HTERT RPE-1 (cell line): ENCODE data around the gene FBXO17.
"Not testable (repeated sequence)": the region's sequence is repeated elsewhere in the genome, so short reads cannot be mapped to it uniquely, and the experiment has no call there.

Experiments used
- in situ Hi-C: fragments of 300-500 bp; cut with MboI; formaldehyde crosslinking; loops from 4 replicates; pipeline ENCODE4 v1.14.3; 2020; ENCODE audit warnings: low sequenced_read_pairs

Gene FBXO17

DNA sequence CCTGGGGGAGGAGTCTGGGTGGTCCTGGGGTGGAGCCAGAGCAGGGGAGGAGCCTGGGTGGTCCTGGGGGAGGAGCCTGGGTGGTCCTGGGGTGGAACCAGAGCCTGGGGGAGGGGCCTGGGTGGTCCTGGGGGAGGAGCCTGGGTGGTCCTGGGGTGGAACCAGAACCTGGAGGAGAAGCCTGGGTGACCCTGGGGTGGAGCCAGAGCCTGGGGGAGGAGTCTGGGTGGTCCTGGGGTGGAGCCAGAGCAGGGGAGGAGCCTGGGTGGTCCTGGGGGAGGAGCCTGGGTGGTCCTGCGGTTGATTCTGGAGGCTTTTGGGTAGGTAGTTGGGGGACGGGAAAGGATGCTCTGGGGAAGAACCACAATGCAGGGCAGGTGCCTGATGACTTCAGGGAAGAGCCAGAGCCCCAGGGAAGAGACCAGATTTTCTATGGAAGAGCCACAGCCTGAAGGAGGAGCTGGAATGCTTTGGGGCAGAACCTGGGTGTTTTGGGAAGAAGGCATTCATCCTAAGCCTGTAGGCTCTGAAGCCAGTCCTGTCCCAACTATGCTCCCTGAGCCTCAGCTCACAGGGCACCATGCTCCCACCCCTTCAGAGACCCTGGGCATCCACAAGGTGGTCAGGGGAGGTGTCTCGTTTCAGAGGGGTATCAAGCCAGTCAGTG, 29.8 kb downstream of the FBXO17 start:
- in situ Hi-C loops, result no loop called here

DNA sequence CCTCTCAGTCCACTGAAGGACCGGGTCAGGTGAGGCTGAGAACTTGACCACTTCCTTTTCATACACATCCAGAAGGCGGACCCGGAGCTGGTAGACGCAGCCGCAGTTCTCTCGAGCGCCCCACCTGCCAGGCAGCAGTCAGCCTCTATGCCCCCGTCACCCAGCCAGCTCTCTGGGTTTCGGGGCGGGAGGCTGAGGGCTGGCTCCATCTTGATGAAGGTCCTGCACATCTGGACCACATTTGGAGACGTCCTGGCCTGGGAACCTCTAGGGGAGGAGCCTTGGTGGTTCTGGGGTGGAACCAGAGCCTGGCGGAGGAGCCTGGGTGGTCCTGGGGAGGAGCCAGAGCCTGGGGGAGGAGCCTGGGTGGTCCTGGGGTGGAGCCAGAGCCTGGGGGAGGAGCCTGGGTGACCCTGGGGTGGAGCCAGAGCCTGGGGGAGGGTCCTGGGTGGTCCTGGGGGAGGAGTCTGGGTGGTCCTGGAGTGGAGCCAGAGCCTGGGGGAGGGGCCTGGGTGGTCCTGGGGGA, 30.5 kb downstream of the FBXO17 start:
- in situ Hi-C loops, result no loop called here

DNA sequence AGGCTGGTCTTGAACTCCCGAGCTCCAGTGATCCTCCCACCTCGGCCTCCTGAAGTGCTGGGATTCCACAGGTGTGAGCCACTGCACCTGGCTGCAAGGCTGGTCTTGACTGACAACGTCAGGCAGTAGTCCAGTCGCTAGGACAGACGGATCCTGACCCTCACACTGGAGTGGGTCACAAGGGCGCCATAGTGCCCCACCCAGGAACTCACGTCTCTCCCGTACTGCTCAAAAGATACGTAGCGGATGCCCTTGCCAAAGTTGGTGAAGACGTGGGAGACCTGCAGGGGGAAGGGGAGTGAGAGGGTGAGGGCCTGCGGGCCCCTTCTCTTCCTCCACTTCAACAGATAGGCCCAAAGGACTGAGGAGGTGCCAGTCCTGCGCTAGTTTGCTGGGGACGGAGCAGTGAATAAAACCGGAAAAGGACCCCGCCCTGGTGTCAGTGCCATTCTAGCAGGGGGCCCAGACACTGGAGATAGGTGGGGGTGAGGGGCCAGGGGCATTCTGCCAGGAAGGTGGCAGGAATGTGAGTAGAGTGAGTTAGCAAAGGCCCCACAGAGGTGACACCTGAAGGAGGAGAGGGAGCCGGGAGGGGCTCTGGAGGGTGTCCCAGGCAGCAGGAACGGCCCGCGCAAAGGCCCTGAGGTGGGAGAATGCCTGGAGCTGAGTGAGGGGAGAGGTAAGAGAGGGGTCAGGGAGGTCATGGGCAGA, 32.9 kb downstream of the FBXO17 start:
- in situ Hi-C loops, result no loop called here

DNA sequence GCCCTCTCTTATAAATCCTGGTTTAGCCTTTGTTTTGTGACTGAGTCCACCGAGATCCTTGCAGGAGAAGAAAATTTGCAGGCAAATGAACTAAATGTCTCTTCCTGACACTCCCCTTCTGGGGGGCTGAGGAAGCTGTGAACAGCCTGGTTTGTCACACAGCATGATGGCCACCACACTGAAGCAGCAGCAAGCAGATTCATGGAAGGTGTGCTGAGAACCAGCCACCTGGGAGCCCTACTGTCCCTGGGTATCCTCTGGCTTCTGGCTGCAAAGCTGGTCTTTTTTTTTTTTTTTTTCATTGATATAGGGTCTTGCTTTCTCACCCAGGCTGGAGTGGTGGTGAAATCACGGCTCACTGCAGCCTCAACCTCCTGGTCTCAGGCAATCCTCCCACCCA, 33.6 kb downstream of the FBXO17 start:
- in situ Hi-C loops, result no loop called here

DNA sequence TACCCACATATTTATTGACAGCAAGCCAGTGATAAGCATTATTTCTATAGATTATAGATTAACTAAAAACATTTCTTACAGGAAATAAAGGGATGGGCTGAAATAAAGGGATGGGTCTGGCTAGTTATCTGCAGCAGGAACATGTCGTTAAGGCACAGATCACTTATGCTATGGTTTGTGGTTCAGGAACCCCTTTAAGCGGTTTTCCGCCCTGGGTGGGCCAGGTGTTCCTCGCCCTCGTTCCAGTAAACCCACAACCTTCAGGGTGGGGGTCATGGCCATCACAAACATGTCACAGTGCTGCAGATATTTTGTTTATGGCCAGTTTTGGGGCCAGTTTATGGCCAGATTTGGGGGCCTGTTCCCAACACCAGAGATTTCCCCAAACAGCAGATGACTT, 34.1 kb downstream of the FBXO17 start:
- in situ Hi-C loops, result not testable (repeated sequence)

DNA sequence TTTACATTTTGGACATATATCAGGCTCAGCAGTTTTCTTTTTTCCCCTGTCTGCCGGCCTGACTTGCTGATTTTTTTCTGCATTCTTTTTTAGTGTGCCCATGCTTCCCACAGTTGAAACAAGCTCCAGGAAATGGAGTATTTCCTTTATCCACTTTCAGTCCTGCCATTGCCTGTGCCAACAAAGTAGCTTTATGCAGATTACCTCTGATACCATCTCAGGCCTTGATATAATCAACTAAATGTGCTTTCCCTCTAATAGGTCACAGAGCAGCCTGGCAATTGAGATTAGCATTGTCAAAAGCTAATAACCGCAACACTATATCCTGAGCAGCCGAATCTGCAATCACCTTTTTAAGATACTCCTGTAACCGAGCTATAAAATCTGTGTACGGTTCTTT, 35.6 kb downstream of the FBXO17 start:
- in situ Hi-C loops, result no loop called here

DNA sequence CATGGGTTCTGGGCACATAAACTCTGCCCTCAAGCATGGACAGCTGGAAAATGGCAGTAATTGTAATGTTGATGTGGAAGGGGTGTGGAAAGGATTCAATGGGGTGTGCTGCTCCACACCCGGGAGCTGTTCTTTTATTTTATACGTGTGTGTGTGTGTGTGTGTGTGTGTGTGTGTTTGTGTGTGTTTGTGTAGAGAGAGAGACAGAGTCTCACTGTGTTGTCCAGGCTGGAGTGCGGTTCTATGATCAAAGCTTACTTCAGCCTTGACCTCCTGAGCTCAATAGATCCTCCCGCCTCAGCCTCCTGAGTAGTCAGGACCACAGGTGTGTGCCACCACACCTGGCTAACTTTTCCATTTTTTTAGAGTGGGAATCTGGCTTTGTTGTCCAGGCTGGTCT, 42.0 kb downstream of the FBXO17 start:
- in situ Hi-C loops, result no loop called here

DNA sequence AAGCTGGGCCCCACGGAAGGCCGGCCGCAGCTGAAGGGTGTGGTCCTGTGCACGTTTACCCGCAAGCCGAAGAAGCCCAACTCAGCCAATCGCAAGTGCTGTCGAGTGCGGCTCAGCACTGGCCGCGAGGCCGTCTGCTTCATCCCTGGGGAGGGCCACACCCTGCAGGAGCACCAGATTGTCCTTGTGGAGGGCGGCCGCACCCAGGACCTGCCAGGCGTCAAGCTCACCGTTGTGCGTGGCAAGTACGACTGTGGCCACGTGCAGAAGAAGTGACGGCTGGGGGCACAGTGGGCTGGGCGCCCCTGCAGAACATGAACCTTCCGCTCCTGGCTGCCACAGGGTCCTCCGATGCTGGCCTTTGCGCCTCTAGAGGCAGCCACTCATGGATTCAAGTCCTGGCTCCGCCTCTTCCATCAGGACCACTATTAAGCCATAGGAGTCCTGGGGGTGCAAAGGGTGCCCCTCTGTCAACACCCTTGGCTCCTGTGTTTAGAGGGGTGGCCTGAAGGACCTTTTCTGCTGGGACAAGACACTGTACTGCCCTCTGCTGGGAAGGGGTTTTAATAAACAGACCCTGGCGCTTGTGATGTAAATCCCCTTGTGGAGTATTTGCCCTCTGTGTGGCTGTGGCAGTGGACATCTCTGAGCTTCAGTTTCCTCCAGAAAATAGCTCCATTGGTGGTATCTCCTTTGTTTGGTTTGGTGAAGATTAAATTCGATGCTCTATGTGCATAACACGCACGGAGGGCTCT, 42.9 kb downstream of the FBXO17 start:
- in situ Hi-C loops, result no loop called here

DNA sequence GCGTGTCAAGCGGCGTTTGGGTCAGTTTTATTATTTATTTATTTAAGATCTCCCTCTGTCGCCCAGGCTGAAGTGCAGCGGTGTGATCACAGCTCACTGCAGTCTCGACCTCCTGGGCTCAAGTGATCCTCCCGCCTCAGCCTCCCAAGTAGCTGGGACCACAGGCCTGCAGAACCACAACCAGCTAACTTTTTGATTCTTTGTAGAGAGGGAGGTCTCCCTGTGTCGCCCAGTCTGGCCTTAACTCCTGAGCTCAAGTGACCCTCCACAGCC, 44.1 kb downstream of the FBXO17 start:
- in situ Hi-C loops, result no loop called here

DNA sequence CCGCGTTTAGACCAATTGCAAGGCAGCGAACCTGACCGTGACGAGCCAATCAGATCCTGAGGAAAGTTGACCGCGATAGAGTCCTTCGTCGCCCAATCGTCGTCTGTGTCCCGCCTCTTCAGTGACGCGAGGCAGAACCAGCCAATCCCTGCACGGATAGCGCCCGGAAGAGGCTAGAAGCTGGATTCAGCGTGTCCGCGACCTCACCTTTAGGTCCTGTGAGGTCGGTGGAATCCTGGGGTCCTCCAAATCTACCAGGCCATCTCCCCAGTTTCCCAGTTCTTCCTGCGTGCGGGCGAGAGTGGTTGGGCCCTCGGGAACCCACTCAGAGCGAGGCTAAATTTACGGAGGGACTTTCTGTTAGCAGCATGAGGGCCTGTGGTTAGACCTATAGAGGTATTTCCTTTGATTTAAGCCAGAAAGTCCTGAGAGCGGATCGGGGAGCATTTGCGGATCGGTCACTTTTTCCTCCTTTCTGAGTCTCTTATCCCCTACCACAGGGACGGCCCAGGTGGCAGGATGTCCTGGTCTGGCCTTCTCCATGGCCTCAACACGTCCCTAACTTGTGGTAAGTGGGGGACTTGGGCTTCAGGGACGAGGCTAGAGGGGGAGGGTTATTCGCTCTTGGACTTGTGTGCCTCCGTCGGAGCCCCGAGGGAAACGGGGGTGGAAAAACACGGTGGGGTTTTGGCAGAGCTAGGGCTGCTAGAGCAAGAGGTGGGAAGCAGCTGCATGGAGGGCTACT, 44.6 kb downstream of the FBXO17 start, which contains the start of gene MRPS12:
Gene MRPS12 (plus strand): TSS at position 169 of the 745 bp plus-strand sequence. CDS start 351 bp downstream, at position 520.
- in situ Hi-C loops, result no loop called here

DNA sequence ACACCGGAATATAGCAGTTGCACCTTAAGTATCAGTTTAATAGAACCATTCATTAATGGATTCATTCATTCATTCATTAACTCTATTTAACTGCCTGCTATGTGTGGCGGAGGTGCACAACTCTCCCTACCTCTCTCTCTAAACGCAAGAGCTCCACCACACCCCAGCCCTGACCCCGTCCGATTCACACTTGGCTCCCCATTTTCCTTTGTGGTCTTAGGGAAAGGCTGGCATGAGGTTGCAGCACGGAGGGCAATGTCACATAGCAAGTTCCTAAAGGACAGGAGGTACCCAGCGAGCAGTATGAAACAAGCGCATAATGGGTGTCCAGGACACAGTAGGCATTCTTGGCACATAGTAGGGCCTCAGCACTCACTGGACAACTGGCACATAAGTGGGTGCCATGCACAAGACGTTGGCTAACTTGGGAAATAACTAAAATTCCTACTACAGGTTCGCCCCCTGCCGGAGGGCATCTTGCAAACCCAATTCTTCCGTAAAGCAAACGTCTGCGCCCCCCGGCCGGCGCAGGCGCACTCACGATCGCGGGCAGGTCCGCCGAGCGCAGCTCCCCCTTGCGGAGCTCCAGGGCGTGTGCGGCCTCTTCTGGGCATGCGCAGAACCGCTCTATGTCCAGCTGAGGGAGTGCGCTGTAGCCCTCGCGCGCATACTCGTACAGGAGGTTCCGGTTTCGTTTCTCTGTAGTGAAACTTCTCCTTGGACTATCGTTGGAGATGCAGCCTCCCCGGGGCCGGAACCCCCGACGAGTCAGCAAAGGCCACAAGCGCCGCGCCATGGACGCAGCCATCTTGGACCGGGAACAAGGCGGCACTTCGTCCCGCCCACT, 45.4 kb downstream of the FBXO17 start, which contains the start of gene SARS2:
Gene SARS2 (minus strand): TSS at position 835 of the 847 bp plus-strand sequence. CDS start 27 bp downstream, at position 808.
- in situ Hi-C loops, result no loop called here

DNA sequence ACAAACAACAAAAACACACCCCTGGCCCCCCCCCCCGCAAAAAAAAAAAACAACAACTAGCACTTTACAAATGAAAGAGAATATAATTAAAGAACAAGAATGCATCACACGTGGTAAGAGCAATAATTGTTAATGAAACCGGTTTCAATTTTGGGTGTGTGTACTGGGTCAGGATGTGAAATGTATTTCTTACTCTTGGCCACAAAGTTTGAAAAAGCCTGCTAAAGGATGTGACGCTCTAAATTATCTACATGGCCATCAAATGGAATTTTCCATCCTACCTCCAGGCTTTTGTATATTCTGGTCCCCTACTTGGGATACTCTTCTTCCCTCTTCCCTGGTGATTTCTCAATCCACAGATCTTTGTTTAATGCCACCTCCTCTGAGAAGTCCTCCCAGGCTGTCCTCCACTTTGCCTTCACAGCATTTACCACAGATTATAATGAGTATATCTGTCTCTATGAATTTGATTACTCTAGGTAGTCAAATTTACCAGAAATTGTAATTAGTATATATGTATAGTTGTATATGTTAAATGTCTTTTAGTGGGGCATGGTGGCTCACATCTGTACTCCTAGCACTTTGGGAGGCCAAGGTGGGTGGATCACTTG, 47.0 kb downstream of the FBXO17 start:
- in situ Hi-C loops, result no loop called here

DNA sequence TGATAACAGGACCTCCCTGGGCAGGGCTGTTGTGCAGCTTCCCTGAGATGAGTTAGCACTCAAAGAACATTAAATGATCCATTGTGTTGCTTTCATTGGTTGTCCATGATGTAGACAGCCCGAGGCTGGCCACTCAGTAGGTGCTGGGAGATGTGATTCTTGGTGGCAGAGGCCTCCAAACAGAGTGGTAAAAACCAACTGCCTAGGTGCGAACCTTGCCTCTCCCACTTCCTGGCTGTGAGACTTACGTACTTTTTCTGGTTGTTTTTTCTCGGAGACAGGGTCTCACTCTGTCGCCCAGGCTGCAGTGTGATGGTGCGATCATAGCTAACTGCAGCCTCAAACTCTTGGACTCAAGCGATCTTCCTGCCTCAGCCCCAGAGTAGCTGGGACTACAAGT, 51.2 kb downstream of the FBXO17 start:
- in situ Hi-C loops, result no loop called here

DNA sequence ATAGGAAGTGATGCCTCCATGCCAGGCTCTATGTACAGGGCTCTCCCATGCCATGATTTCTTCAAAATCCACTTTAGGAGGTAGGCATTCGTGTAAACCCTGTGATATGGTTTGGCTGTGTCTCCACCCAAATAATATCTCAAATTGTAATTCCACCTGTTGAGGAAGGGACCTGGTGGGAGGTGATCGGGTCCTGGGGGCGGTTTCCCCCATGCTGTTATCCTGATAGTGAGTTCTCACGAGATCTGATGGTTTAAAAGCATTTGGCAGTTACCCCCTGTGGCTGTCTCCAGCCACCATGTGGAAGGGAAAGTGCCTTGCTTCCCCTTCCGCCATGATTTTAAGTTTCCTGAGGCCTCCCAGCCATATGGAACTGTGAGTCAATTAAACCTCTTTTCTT, 53.1 kb downstream of the FBXO17 start:
- in situ Hi-C loops, result no loop called here

DNA sequence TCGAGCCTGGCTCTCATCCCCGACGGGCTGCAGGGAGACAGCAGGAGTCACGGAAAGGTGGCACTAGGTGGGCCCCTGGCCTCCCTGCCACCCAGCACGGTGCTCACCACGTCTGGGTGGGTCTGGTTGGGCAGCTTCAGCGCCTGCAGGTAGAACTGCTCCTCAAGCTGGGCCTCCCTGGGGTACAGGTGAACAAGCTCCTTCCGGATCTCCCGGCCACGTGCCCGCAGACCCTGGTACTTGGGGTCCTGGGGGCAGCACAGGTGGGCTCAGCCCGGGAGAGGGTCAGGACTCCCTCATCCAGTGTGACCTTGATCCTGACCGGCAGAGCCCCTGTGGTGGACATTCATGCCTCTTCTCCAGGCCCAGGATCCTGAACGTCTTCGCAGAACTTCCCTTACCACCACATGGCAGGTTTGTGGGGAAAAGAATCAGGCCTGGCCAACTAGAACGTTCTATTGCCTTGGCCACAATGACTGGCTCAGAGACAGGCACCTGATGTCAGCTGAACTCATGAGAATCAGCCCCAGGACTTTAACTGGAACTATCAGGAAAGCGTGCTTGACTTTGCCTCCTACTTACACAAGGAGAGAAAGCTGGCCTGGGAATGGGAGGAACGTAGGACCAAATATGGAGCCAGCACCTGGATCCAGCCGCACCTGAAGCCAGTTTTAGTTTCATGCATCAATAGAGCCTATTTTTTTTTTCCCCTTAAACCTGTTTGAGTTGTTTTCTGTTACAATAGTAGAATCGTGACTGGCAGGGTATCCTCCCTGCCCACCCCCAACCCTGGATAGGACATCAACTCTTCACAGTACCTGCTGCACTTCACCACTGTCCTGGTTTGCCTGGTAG, 53.9 kb downstream of the FBXO17 start:
- in situ Hi-C loops, result no loop called here

DNA sequence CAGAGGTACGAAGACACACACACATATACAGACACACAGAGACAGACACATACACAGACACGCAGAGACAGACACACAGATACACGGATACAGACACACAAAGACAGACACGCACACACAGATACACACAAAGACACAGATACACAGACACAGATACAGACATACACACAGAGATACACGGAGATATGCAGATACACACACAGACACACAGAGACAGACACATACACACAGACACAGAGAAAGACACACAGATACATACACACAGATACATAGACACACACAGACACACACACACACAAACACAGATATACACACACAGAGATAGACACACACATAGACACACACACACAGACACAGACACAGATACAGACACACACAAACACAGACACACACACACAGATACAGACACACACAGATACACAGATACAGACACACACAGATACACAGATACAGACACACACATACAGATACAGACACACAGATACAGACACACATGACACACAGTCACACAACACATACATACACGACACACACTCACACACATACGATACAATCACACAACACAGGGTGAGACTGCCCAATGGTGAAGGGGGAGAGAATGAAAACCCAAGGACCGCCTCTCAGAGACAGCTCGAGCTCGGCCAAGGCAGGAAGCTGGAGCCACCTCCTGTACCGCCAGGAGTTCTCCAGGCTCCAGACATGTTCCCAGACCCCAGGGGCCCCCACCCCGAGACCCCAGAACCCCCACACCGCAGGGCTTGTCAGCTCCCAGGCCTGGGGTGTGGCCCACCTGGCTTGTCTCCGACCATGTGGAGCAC, 54.7 kb downstream of the FBXO17 start:
- in situ Hi-C loops, result no loop called here

DNA sequence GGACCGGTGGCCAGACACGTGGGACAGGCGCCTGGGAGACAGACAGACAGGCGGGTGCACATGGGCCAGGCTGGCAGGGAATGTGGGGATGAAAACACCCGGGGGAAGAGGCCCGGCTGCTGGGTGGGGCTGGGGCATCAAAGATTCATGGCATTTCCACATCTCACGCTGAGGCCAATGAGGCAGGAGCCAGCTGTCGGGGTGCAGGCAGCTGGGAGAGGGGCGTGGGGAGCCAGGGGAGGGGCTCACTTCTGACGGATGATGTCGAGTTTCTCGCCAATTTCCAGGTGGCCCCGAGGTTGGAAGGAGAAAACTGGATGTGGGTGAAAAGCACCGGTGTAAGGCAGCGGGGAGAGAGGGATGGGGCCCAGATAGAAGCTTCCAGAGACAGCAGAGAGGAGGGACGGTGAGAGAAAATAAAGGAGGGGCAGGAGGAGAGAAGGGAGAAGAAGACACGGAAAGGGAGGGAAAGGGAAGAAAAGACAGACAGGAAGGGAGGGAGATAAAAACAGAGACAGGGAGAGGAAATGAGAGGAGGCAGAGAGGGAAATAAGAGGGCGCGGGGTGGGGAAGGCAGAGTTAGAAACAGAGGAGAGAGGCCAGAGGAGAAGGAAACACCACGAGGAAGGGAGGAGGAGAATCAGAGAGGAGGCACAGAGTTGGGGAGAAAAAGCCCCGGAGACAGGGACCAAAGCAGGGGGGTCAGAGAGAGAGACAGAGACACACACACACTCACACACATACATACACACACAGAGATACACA, 55.5 kb downstream of the FBXO17 start:
- in situ Hi-C loops, result no loop called here
